HCT116 (cell line): ENCODE results near the gene PXK.
"Not testable (repeated sequence)": the region's sequence is repeated elsewhere in the genome, so short reads cannot be mapped to it uniquely, and the experiment has no call there.

Experiments used
- ATF3 ChIP-seq: IDR thresholded peaks from 2 replicates; pipeline ENCODE4 v1.6.1; 2012
- CEBPB ChIP-seq: IDR thresholded peaks from 2 replicates; pipeline ENCODE4 v1.6.1; 2012; ENCODE audit warnings: low read depth
- CTCF ChIP-seq, 3 experiments: fragments of 200-600 bp in 1 of 3; sonication (generic) in 1 of 3; IDR thresholded peaks in 2 of 3; conservative IDR thresholded peaks in 1 of 3; 2 replicates each; pipeline ENCODE4 v1.5.1; 2012 to 2017; ENCODE audit warnings: low read depth in 2 of 3, low read length in 2 of 3, antibody characterized with exemption in 1 of 3, borderline replicate concordance in 1 of 3, control low read depth in 1 of 3, mild to moderate bottlenecking in 1 of 3, mixed read lengths in 1 of 3, mixed run types in 1 of 3, moderate library complexity in 1 of 3; ENCODE audit not compliant: insufficient read depth in 1 of 3
- EGR1 ChIP-seq: IDR thresholded peaks from 2 replicates; pipeline ENCODE4 v1.6.1; 2012; ENCODE audit warnings: low read depth
- EZH2 ChIP-seq: fragments of 200-600 bp; sonication (generic); IDR thresholded peaks from 2 replicates; pipeline ENCODE4 v1.6.1; 2017; ENCODE audit warnings: antibody characterized with exemption, mixed run types
- EZH2phosphoT487 ChIP-seq: fragments of 200-600 bp; IDR thresholded peaks from 2 replicates; pipeline ENCODE4 v1.6.1; 2018; ENCODE audit warnings: antibody characterized with exemption, borderline replicate concordance
- MAX ChIP-seq: IDR thresholded peaks from 2 replicates; pipeline ENCODE4 v1.6.1; 2012
- RAD21 ChIP-seq: IDR thresholded peaks from 2 replicates; pipeline ENCODE4 v1.6.1; 2012; ENCODE audit warnings: low read depth, mild to moderate bottlenecking
- SP1 ChIP-seq: IDR thresholded peaks from 2 replicates; pipeline ENCODE4 v1.6.1; 2012; ENCODE audit warnings: low read depth
- YY1 ChIP-seq: IDR thresholded peaks from 2 replicates; pipeline ENCODE4 v1.6.1; 2011; ENCODE audit warnings: low read length, low read depth, moderate library complexity, mild to moderate bottlenecking; ENCODE audit not compliant: insufficient replicate concordance; ENCODE audit errors: extremely low read depth
- ZNF274 ChIP-seq: fragments of 200-500 bp; sonication (Bioruptor generic); IDR thresholded peaks from 2 replicates; pipeline ENCODE4 v1.6.1; 2014; ENCODE audit warnings: mild to moderate bottlenecking, low read depth, low read length, inconsistent platforms

- TF ChIP-seq ATF3; CEBPB; YY1; CTCF (IDR thresholded peaks at IDR 0.05 in 2 of 3, conservative IDR thresholded peaks at IDR 0.05 in 1 of 3; ENCODE audit: borderline replicate concordance in 1 of 3, insufficient read depth in 1 of 3, low read depth in 2 of 3, low read length in 2 of 3); ZNF274; SP1; EZH2; RAD21; EZH2phosphoT487; MAX; EGR1: not testable (repeated sequence)
These were observed 6.5 kb downstream of the PXK start for GRCh38 chr3:58339146-58339545.
